ENCODE data around the gene SNCG. TPM values are rescaled to one million over a fixed set of nuclear protein-coding genes. Genes with fewer than 3 reads are reported as not detected.

SNCG gene
- total RNA-seq, 1 donor from 2014 or later: 706 TPM

Other genes with a start within 250 kb of the SNCG start
- gene BMPR1A, start 202.0 kb upstream of the SNCG start, total RNA-seq: 54.8 TPM
- 99.0 TPM for gene MMRN2, start 984 bp upstream of the SNCG start, total RNA-seq
- 790 TPM for gene ADIRF, start 9.9 kb downstream of the SNCG start, total RNA-seq
- not detected for gene FAM25A, start 61.7 kb downstream of the SNCG start, total RNA-seq
- gene GLUD1, start 136.2 kb downstream of the SNCG start, total RNA-seq: 157 TPM
- gene SHLD2, start 136.6 kb downstream of the SNCG start, total RNA-seq: 34.1 TPM